Measurements from ENCODE around the gene INPP5B. TPM values are rescaled to one million over a fixed set of nuclear protein-coding genes. Genes with fewer than 3 reads are reported as not detected.

The INPP5B gene
- total and polyA plus RNA-seq, 2 of the 13 experiments (the other 11 are each of a cell fraction or from before 2014, with no cell fraction given) = 9.0 to 9.8 TPM

- TF ChIP-seq ZNF407 (CRISPR knock-in tag; IDR thresholded peaks at IDR 0.05; ENCODE audit: not compliant biosample characterization) (no peak), ZNF720 (CRISPR knock-in tag; IDR thresholded peaks at IDR 0.05) (no peak), RERE (CRISPR knock-in tag; IDR thresholded peaks at IDR 0.05; ENCODE audit: low read depth) (no peak), MXI1 (IDR thresholded peaks at IDR 0.05; ENCODE audit: borderline replicate concordance, low read depth, low read length) (peak; percentile 91; the same call in 2 of the 3 replicates), ETV6 (CRISPR knock-in tag; conservative IDR thresholded peaks at IDR 0.05) (no peak), ZFP41 (CRISPR knock-in tag; IDR thresholded peaks at IDR 0.05; ENCODE audit: borderline replicate concordance) (0 out of 2 replicates have a peak, but pooled peaks have one; percentile 36), SMARCC2 (IDR thresholded peaks at IDR 0.05) (no peak), THAP8 (CRISPR knock-in tag; IDR thresholded peaks at IDR 0.05; ENCODE audit: borderline replicate concordance) (no peak), MXD3 (CRISPR knock-in tag; IDR thresholded peaks at IDR 0.05) (peak; percentile 88; the same call in 1 of the 2 replicates), ZNF569 (CRISPR knock-in tag; IDR thresholded peaks at IDR 0.05; ENCODE audit: borderline replicate concordance) (no peak), TBX2 (CRISPR knock-in tag; IDR thresholded peaks at IDR 0.05; ENCODE audit: borderline replicate concordance) (peak; percentile 10; the same call in 1 of the 2 replicates), HES4 (CRISPR knock-in tag; IDR thresholded peaks at IDR 0.05; ENCODE audit: borderline replicate concordance) (no peak), ZNF331 (CRISPR knock-in tag; IDR thresholded peaks at IDR 0.05) (no peak; the same call in 1 of the 2 replicates)
Observed at GRCh38 chr1:37859507-37860345, 87.1 kb downstream of the INPP5B start, which contains the start of gene MTF1 (continued).
